ENCODE data around the gene EPAS1.

EPAS1 gene

DNA sequence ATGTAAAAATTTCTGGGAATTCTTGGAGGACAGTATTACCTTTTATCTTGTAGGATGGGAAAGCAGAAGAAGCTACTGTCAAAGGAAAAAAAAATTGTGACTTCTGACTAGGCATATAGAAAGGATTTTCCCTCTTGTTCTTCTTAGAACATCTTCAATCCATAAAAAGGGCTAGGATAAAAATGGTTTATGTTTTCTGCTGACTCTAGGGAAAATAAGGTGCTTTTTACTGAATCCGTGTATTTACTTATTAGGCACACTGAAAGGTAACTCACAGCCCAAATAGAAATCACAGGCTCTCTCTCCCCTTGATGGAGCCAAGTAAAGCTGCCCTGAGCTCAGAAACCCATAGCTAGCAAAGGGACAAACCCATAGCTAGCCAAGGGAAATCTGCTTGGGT, 74.6 kb downstream of the EPAS1 start:
- Histone ChIP-seq H3K4me3 (no peak overlapping the region), H3K4me1 (peaks cover 3 to 7% (median 5%) of the 10 kb centered on the region in 4 donors), H3K27me3 (no peaks in the 10 kb centered on the region), H3K36me3 (peaks cover 70 to 89% (median 85%) of the 10 kb centered on the region in 3 donors), H3K27ac (no peak overlapping the region), H3K9me3 (no peaks in the 10 kb centered on the region)
- no peak for TF ChIP-seq CTCF (IDR thresholded peaks at IDR 0.05)
- DNase-seq: no peak
- intact Hi-C loops (cut with DNase I; ENCODE audit: low total_unique reads): no loop called here

GRCh38 chr2:46372475-46372874, 75.3 kb downstream of the EPAS1 start:
- no peak overlapping the region for H3K27ac ChIP-seq
- no peak for DNase-seq
- peaks cover 70 to 89% (median 87%) of the 10 kb centered on the region in 3 donors for H3K36me3 ChIP-seq
- no peaks in the 10 kb centered on the region for H3K27me3 ChIP-seq
- intact Hi-C loops (cut with DNase I; ENCODE audit: low total_unique reads): no loop called here
- H3K4me3 ChIP-seq: no peak overlapping the region
- no peak for TF ChIP-seq CTCF (IDR thresholded peaks at IDR 0.05)
- peaks cover 8 to 13% (median 10%) of the 10 kb centered on the region in 4 donors for H3K4me1 ChIP-seq
- no peaks in the 10 kb centered on the region for H3K9me3 ChIP-seq

DNA sequence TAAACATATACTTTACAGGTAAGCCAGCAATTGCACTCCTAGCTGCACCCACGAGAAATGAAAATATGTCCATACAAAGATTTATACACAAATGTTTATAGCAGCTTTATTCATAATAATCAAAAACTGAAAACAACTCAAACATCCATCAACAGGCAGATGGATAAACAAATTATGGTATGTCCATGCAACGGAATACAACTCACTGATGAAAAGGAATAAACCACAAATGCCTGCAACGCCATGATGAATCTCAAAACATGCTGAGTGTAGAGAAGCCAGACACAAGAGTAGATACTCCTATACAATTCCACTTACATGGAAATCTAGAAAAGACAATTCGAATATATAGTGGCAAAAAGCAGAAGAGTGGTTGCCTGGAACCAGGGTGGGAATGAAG, 76.0 kb downstream of the EPAS1 start:
- intact Hi-C loops (cut with DNase I; ENCODE audit: low total_unique reads): no loop called here
- Histone ChIP-seq H3K27ac (no peak overlapping the region), H3K4me1 (peaks cover 10 to 21% (median 16%) of the 10 kb centered on the region in 4 donors), H3K36me3 (peaks cover 77 to 92% (median 90%) of the 10 kb centered on the region in 3 donors), H3K9me3 (no peaks in the 10 kb centered on the region), H3K4me3 (no peak overlapping the region), H3K27me3 (no peaks in the 10 kb centered on the region)
- no peak for TF ChIP-seq CTCF (IDR thresholded peaks at IDR 0.05)
- no peak for DNase-seq

DNA sequence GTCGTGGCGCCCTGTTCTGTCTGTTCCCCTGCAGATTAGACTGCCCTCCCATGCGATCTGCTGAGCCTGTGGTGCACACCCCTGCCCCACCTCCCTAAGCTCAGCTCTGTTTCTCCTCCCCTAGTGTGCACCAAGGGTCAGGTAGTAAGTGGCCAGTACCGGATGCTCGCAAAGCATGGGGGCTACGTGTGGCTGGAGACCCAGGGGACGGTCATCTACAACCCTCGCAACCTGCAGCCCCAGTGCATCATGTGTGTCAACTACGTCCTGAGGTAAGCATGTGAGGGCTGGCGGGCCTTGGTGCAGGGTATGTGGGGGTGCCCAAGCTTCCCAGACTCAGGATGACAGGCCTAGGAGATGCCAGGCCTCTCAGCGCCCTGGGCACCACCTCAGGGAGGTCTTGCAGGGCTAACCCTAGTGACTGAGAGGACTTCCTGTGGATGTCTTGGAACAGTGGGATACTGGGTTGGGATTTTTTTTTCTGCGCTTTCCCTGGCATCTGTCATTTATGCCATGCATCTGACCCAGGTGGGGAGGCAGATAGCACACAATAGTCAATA, 78.4 kb downstream of the EPAS1 start:
- TF ChIP-seq CTCF (IDR thresholded peaks at IDR 0.05): no peak
- H3K27me3 ChIP-seq: no peaks in the 10 kb centered on the region
- no peak for DNase-seq
- intact Hi-C loops (cut with DNase I; ENCODE audit: low total_unique reads): no loop called here
- no peak overlapping the region for H3K27ac ChIP-seq
- H3K4me3 ChIP-seq: no peak overlapping the region
- H3K36me3 ChIP-seq: peaks cover 80 to 98% (median 96%) of the 10 kb centered on the region in 3 donors
- peaks cover 10 to 41% (median 31%) of the 10 kb centered on the region in 4 donors for H3K4me1 ChIP-seq
- no peaks in the 10 kb centered on the region for H3K9me3 ChIP-seq

GRCh38 chr2:46376586-46376985, 79.4 kb downstream of the EPAS1 start:
- intact Hi-C loops (cut with DNase I; ENCODE audit: low total_unique reads): no loop called here
- Histone ChIP-seq H3K9me3 (no peaks in the 10 kb centered on the region), H3K4me1 (peaks cover 10 to 41% (median 31%) of the 10 kb centered on the region in 4 donors), H3K27ac (peak overlapping the region; percentile 65 to 80), H3K27me3 (no peaks in the 10 kb centered on the region), H3K4me3 (no peak overlapping the region), H3K36me3 (peaks cover 80 to 98% (median 96%) of the 10 kb centered on the region in 3 donors)
- DNase-seq: no peak
- TF ChIP-seq CTCF (IDR thresholded peaks at IDR 0.05): no peak

Measured in tibial artery (tissue), 4 donors.